DND-41 (cell line): ENCODE measurements around the gene INSM2.

Experiments
- EZH2 ChIP-seq: IDR thresholded peaks from 3 replicates; pipeline ENCODE4 v1.6.1; 2012; ENCODE audit warnings: borderline replicate concordance, low read depth, mild to moderate bottlenecking, moderate library complexity, low read length, inconsistent platforms; ENCODE audit not compliant: severe bottlenecking
- TF ChIP-seq, protein P1 (sequence below): IDR thresholded peaks from 2 replicates; pipeline ENCODE4 v1.5.1; 2012; ENCODE audit warnings: borderline replicate concordance, low read length, moderate library complexity, mild to moderate bottlenecking; ENCODE audit not compliant: poor library complexity, severe bottlenecking; ENCODE audit errors: extremely low read depth

GRCh38 chr14:35506927-35507326, 27.0 kb upstream of the INSM2 start:
- TF ChIP-seq, protein P1, sequence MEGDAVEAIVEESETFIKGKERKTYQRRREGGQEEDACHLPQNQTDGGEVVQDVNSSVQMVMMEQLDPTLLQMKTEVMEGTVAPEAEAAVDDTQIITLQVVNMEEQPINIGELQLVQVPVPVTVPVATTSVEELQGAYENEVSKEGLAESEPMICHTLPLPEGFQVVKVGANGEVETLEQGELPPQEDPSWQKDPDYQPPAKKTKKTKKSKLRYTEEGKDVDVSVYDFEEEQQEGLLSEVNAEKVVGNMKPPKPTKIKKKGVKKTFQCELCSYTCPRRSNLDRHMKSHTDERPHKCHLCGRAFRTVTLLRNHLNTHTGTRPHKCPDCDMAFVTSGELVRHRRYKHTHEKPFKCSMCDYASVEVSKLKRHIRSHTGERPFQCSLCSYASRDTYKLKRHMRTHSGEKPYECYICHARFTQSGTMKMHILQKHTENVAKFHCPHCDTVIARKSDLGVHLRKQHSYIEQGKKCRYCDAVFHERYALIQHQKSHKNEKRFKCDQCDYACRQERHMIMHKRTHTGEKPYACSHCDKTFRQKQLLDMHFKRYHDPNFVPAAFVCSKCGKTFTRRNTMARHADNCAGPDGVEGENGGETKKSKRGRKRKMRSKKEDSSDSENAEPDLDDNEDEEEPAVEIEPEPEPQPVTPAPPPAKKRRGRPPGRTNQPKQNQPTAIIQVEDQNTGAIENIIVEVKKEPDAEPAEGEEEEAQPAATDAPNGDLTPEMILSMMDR = no peak
- TF ChIP-seq EZH2 = no peak
